ENCODE measurements around the gene HADHB.
"Not testable (repeated sequence)": the region's sequence is repeated elsewhere in the genome, so short reads cannot be mapped to it uniquely, and the experiment has no call there.

Gene HADHB

GRCh38 chr2:26330604-26331003 is 85.9 kb downstream of the HADHB start:
- DNase-seq = no peak

DNA sequence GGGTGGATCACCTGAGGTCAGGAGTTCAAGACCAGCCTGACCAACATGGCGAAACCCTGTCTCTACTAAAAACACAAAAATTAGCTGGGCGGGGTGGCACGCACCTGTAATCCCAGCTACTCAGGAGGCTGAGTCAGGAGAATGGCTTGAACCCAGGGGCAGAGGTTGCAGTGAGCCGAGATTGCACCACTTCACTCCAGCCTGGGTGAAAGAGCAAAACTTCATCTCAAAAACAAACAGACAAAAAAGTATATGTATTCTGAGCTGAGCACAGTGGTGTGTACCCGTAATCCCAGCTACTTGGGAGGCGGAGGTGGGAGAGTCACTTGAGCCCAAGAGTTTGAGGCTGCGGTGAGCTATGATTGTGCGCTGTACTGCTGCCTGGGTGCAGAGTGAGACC is 86.6 kb downstream of the HADHB start:
- not testable (repeated sequence) for DNase-seq

- peak in 1 of 2 experiments; percentile 53 for DNase-seq
Measured at GRCh38 chr2:26333293-26333692, 88.6 kb downstream of the HADHB start.

- no peak for DNase-seq
Measured at GRCh38 chr2:26335231-26335630, 90.5 kb downstream of the HADHB start.

GRCh38 chr2:26336719-26337118 is 92.0 kb downstream of the HADHB start:
- no peak for DNase-seq

GRCh38 chr2:26337298-26337697 is 92.6 kb downstream of the HADHB start:
- DNase-seq = no peak

Measured in NCI-H526 (cell line).